ENCODE results near the gene HSPBP1.

The HSPBP1 gene

GRCh38 chr19:55255618-55256423, 24.1 kb downstream of the HSPBP1 start:
- Histone ChIP-seq H3K27me3 (replicated peaks; ENCODE audit: control insufficient read depth, insufficient read depth, low read length, poor library complexity, severe bottlenecking) (no peaks in the 10 kb centered on the region), H3K36me3 (ENCODE audit: control insufficient read depth, insufficient read depth, low read length) (no peaks in the 10 kb centered on the region), H3K9me3 (ENCODE audit: control insufficient read depth, low read length) (no peaks in the 10 kb centered on the region), H3K4me1 (ENCODE audit: control insufficient read depth, insufficient read depth, low read length, poor library complexity, severe bottlenecking) (peaks cover 65% of the 10 kb centered on the region), H3K27ac (ENCODE audit: insufficient read depth, low read length, poor library complexity, severe bottlenecking) (peak overlapping the region; percentile 88), H3K4me3 (ENCODE audit: insufficient read depth, low read depth, low read length, poor library complexity, severe bottlenecking) (peak overlapping the region; percentile 84)
- peak in 1 of 3 donors; percentile 18 for DNase-seq

- no peaks in the 10 kb centered on the region for H3K27me3 ChIP-seq (replicated peaks; ENCODE audit: control insufficient read depth, insufficient read depth, low read length, poor library complexity, severe bottlenecking)
- H3K4me3 ChIP-seq (ENCODE audit: insufficient read depth, low read depth, low read length, poor library complexity, severe bottlenecking) = peak overlapping the region; percentile 84
- no peak for DNase-seq
- H3K9me3 ChIP-seq (ENCODE audit: control insufficient read depth, low read length) = no peaks in the 10 kb centered on the region
- peak overlapping the region; percentile 88 for H3K27ac ChIP-seq (ENCODE audit: insufficient read depth, low read length, poor library complexity, severe bottlenecking)
- no peaks in the 10 kb centered on the region for H3K36me3 ChIP-seq (ENCODE audit: control insufficient read depth, insufficient read depth, low read length)
- peaks cover 73% of the 10 kb centered on the region for H3K4me1 ChIP-seq (ENCODE audit: control insufficient read depth, insufficient read depth, low read length, poor library complexity, severe bottlenecking)
Measured at GRCh38 chr19:55254625-55254977, 25.3 kb downstream of the HSPBP1 start.

GRCh38 chr19:55253842-55254624, 25.9 kb downstream of the HSPBP1 start:
- peak; percentile 34 to 63 (median 45) for DNase-seq
- Histone ChIP-seq H3K4me1 (ENCODE audit: control insufficient read depth, insufficient read depth, low read length, poor library complexity, severe bottlenecking) (peaks cover 71% of the 10 kb centered on the region), H3K27ac (ENCODE audit: insufficient read depth, low read length, poor library complexity, severe bottlenecking) (peak overlapping the region; percentile 88), H3K9me3 (ENCODE audit: control insufficient read depth, low read length) (no peaks in the 10 kb centered on the region), H3K4me3 (ENCODE audit: insufficient read depth, low read depth, low read length, poor library complexity, severe bottlenecking) (peak overlapping the region; percentile 84), H3K27me3 (replicated peaks; ENCODE audit: control insufficient read depth, insufficient read depth, low read length, poor library complexity, severe bottlenecking) (no peaks in the 10 kb centered on the region), H3K36me3 (ENCODE audit: control insufficient read depth, insufficient read depth, low read length) (no peaks in the 10 kb centered on the region)

- H3K27ac ChIP-seq (ENCODE audit: insufficient read depth, low read length, poor library complexity, severe bottlenecking) = peak overlapping the region; percentile 88
- no peaks in the 10 kb centered on the region for H3K27me3 ChIP-seq (replicated peaks; ENCODE audit: control insufficient read depth, insufficient read depth, low read length, poor library complexity, severe bottlenecking)
- DNase-seq = no peak
- peaks cover 73% of the 10 kb centered on the region for H3K4me1 ChIP-seq (ENCODE audit: control insufficient read depth, insufficient read depth, low read length, poor library complexity, severe bottlenecking)
- H3K9me3 ChIP-seq (ENCODE audit: control insufficient read depth, low read length) = no peaks in the 10 kb centered on the region
- peak overlapping the region; percentile 84 for H3K4me3 ChIP-seq (ENCODE audit: insufficient read depth, low read depth, low read length, poor library complexity, severe bottlenecking)
- H3K36me3 ChIP-seq (ENCODE audit: control insufficient read depth, insufficient read depth, low read length) = no peaks in the 10 kb centered on the region
Measured at GRCh38 chr19:55252760-55253663, 26.9 kb downstream of the HSPBP1 start.

GRCh38 chr19:55251341-55252081, 28.4 kb downstream of the HSPBP1 start:
- Histone ChIP-seq H3K27me3 (replicated peaks; ENCODE audit: control insufficient read depth, insufficient read depth, low read length, poor library complexity, severe bottlenecking) (no peaks in the 10 kb centered on the region), H3K4me1 (ENCODE audit: control insufficient read depth, insufficient read depth, low read length, poor library complexity, severe bottlenecking) (peaks cover 70% of the 10 kb centered on the region), H3K9me3 (ENCODE audit: control insufficient read depth, low read length) (no peaks in the 10 kb centered on the region), H3K4me3 (ENCODE audit: insufficient read depth, low read depth, low read length, poor library complexity, severe bottlenecking) (peak overlapping the region; percentile 14), H3K27ac (ENCODE audit: insufficient read depth, low read length, poor library complexity, severe bottlenecking) (peak overlapping the region; percentile 59), H3K36me3 (ENCODE audit: control insufficient read depth, insufficient read depth, low read length) (peaks cover 11% of the 10 kb centered on the region)
- peak in 2 of 3 donors; percentile 51 to 56 for DNase-seq

- H3K36me3 ChIP-seq (ENCODE audit: control insufficient read depth, insufficient read depth, low read length) = peaks cover 22% of the 10 kb centered on the region
- H3K27ac ChIP-seq (ENCODE audit: insufficient read depth, low read length, poor library complexity, severe bottlenecking) = peak overlapping the region; percentile 59
- H3K27me3 ChIP-seq (replicated peaks; ENCODE audit: control insufficient read depth, insufficient read depth, low read length, poor library complexity, severe bottlenecking) = no peaks in the 10 kb centered on the region
- no peaks in the 10 kb centered on the region for H3K9me3 ChIP-seq (ENCODE audit: control insufficient read depth, low read length)
- peaks cover 60% of the 10 kb centered on the region for H3K4me1 ChIP-seq (ENCODE audit: control insufficient read depth, insufficient read depth, low read length, poor library complexity, severe bottlenecking)
- no peak for DNase-seq
- no peak overlapping the region for H3K4me3 ChIP-seq (ENCODE audit: insufficient read depth, low read depth, low read length, poor library complexity, severe bottlenecking)
Measured at GRCh38 chr19:55250262-55251036, 29.5 kb downstream of the HSPBP1 start.

GRCh38 chr19:55249841-55250240, 30.1 kb downstream of the HSPBP1 start:
- Histone ChIP-seq H3K27ac (ENCODE audit: insufficient read depth, low read length, poor library complexity, severe bottlenecking) (no peak overlapping the region), H3K9me3 (ENCODE audit: control insufficient read depth, low read length) (no peaks in the 10 kb centered on the region), H3K4me1 (ENCODE audit: control insufficient read depth, insufficient read depth, low read length, poor library complexity, severe bottlenecking) (peaks cover 54% of the 10 kb centered on the region), H3K36me3 (ENCODE audit: control insufficient read depth, insufficient read depth, low read length) (peaks cover 28% of the 10 kb centered on the region), H3K27me3 (replicated peaks; ENCODE audit: control insufficient read depth, insufficient read depth, low read length, poor library complexity, severe bottlenecking) (no peaks in the 10 kb centered on the region), H3K4me3 (ENCODE audit: insufficient read depth, low read depth, low read length, poor library complexity, severe bottlenecking) (no peak overlapping the region)
- no peak for DNase-seq

GRCh38 chr19:55248704-55249103, 31.2 kb downstream of the HSPBP1 start:
- no peaks in the 10 kb centered on the region for H3K27me3 ChIP-seq (replicated peaks; ENCODE audit: control insufficient read depth, insufficient read depth, low read length, poor library complexity, severe bottlenecking)
- peaks cover 43% of the 10 kb centered on the region for H3K4me1 ChIP-seq (ENCODE audit: control insufficient read depth, insufficient read depth, low read length, poor library complexity, severe bottlenecking)
- H3K9me3 ChIP-seq (ENCODE audit: control insufficient read depth, low read length) = no peaks in the 10 kb centered on the region
- no peak for DNase-seq
- H3K4me3 ChIP-seq (ENCODE audit: insufficient read depth, low read depth, low read length, poor library complexity, severe bottlenecking) = no peak overlapping the region
- H3K27ac ChIP-seq (ENCODE audit: insufficient read depth, low read length, poor library complexity, severe bottlenecking) = no peak overlapping the region
- peaks cover 39% of the 10 kb centered on the region for H3K36me3 ChIP-seq (ENCODE audit: control insufficient read depth, insufficient read depth, low read length)
